Endothelial cell (in vitro differentiated cells): ENCODE measurements around the gene PLCG2. TPM values are rescaled to one million over a fixed set of nuclear protein-coding genes. Genes with fewer than 3 reads are reported as not detected.
"Not testable (repeated sequence)": the region's sequence is repeated elsewhere in the genome, so short reads cannot be mapped to it uniquely, and the experiment has no call there.

ENCODE experiments used
- DNase-seq: peaks from one replicate; pipeline ENCODE4 v3.0.0; 2021; ENCODE audit warnings: low spot score
- H3K27ac Mint-ChIP-seq: one replicate; pipeline ENCODE4 v1.8.0; 2021; ENCODE audit warnings: mixed read lengths, inconsistent platforms; ENCODE audit not compliant: unreplicated experiment
- H3K27me3 Mint-ChIP-seq: one replicate; pipeline ENCODE4 v1.8.0; 2021; ENCODE audit warnings: mild to moderate bottlenecking, moderate library complexity, mixed read lengths, inconsistent platforms; ENCODE audit not compliant: unreplicated experiment
- H3K36me3 Mint-ChIP-seq: one replicate; pipeline ENCODE4 v1.8.0; 2021; ENCODE audit warnings: mild to moderate bottlenecking, low read depth, mixed read lengths, inconsistent platforms; ENCODE audit not compliant: unreplicated experiment
- H3K4me1 Mint-ChIP-seq: one replicate; pipeline ENCODE4 v1.8.0; 2021; ENCODE audit warnings: mild to moderate bottlenecking, mixed read lengths, inconsistent platforms; ENCODE audit not compliant: unreplicated experiment
- H3K4me3 Mint-ChIP-seq: one replicate; pipeline ENCODE4 v1.8.0; 2021; ENCODE audit warnings: mild to moderate bottlenecking, mixed read lengths, inconsistent platforms; ENCODE audit not compliant: unreplicated experiment
- H3K9me3 Mint-ChIP-seq: one replicate; pipeline ENCODE4 v1.8.0; 2021; ENCODE audit warnings: mixed read lengths, inconsistent platforms; ENCODE audit not compliant: unreplicated experiment
- CTCF ChIP-seq: fragments of 200-600 bp; sonication (generic); IDR thresholded peaks from one replicate; pipeline ENCODE4 v1.5.0; 2021; ENCODE audit warnings: antibody characterized with exemption; ENCODE audit not compliant: unreplicated experiment
- total RNA-seq: library from RNA; stranded (reverse); fragmentation: NEBNext Ultra II Directional; extraction: Animal tissue kit (Norgen Biotek cat#: 25700); gene quantifications from one replicate; pipeline ENCODE4 v1.2.1, GENCODE V29; 2021; ENCODE audit not compliant: unreplicated experiment

The PLCG2 gene
- total RNA-seq, 1 donor from 2014 or later, result 103 TPM

GRCh38 chr16:82005027-82005830 lies 226.1 kb downstream of the PLCG2 start:
- Mint-ChIP-seq H3K27ac (no peak overlapping the region), H3K4me1 (no peaks in the 10 kb centered on the region), H3K27me3 (peaks cover 5% of the 10 kb centered on the region), H3K4me3 (no peak overlapping the region), H3K36me3 (peaks cover 7% of the 10 kb centered on the region), H3K9me3 (peaks cover 5% of the 10 kb centered on the region)
- DNase-seq, result no peak
- TF ChIP-seq CTCF, result no peak

GRCh38 chr16:82006036-82006435 lies 226.9 kb downstream of the PLCG2 start:
- H3K4me1 Mint-ChIP-seq, result no peaks in the 10 kb centered on the region
- no peak overlapping the region for H3K27ac Mint-ChIP-seq
- no peak overlapping the region for H3K4me3 Mint-ChIP-seq
- no peak for TF ChIP-seq CTCF
- peaks cover 7% of the 10 kb centered on the region for H3K36me3 Mint-ChIP-seq
- H3K27me3 Mint-ChIP-seq, result peaks cover 5% of the 10 kb centered on the region
- no peak for DNase-seq
- peaks cover 5% of the 10 kb centered on the region for H3K9me3 Mint-ChIP-seq

- Mint-ChIP-seq H3K4me3 (no peak overlapping the region), H3K9me3 (peaks cover 9% of the 10 kb centered on the region), H3K36me3 (peaks cover 14% of the 10 kb centered on the region), H3K27me3 (peaks cover 3% of the 10 kb centered on the region), H3K27ac (no peak overlapping the region), H3K4me1 (no peaks in the 10 kb centered on the region)
- DNase-seq, result no peak
- no peak for TF ChIP-seq CTCF
Measured at GRCh38 chr16:82007189-82007588, 228.1 kb downstream of the PLCG2 start.

GRCh38 chr16:82008957-82009592 lies 230.0 kb downstream of the PLCG2 start:
- no peak for TF ChIP-seq CTCF
- peaks cover 2% of the 10 kb centered on the region for H3K27me3 Mint-ChIP-seq
- no peaks in the 10 kb centered on the region for H3K4me1 Mint-ChIP-seq
- no peak overlapping the region for H3K27ac Mint-ChIP-seq
- DNase-seq, result no peak
- peaks cover 14% of the 10 kb centered on the region for H3K36me3 Mint-ChIP-seq
- peaks cover 9% of the 10 kb centered on the region for H3K9me3 Mint-ChIP-seq
- H3K4me3 Mint-ChIP-seq, result no peak overlapping the region

- not testable (repeated sequence) for H3K9me3 Mint-ChIP-seq, H3K4me3 Mint-ChIP-seq, H3K27me3 Mint-ChIP-seq, H3K4me1 Mint-ChIP-seq, DNase-seq, H3K27ac Mint-ChIP-seq
- H3K36me3 Mint-ChIP-seq, result peaks cover 14% of the 10 kb centered on the region
Measured at GRCh38 chr16:82009789-82010188, 230.7 kb downstream of the PLCG2 start.
